IPS-NIHi7 (cell line): Measurements from ENCODE around the gene ARMC10.
"Not testable (repeated sequence)": the region's sequence is repeated elsewhere in the genome, so short reads cannot be mapped to it uniquely, and the experiment has no call there.

ENCODE experiments used
- DNase-seq: peaks from one replicate; pipeline ENCODE4 v3.0.0; 2012; ENCODE audit warnings: mixed read lengths; ENCODE audit errors: extremely low spot score

Gene ARMC10

GRCh38 chr7:103078226-103078625, 3.3 kb downstream of the ARMC10 start:
- not testable (repeated sequence) for DNase-seq

GRCh38 chr7:103079836-103080235, 4.9 kb downstream of the ARMC10 start:
- DNase-seq, result no peak

DNA sequence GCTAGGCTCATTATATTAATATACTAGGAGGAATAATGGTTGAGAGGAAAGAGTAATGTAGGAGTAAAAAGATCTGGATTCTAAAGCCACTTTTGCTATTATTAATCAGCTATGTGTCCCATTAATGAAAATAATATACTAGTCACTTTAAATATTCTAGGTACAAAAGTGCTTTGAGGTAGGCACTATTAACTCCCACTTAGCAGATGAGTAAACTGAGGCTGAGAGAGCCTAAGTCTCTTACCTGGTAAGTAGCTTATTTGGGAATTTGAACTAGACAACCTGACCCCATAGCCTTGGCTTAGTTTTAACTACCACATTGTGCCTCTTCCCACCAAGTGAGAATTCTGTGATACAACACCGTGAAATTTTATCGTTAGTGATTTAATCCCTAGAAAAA, 6.0 kb downstream of the ARMC10 start:
- DNase-seq, result no peak

DNA sequence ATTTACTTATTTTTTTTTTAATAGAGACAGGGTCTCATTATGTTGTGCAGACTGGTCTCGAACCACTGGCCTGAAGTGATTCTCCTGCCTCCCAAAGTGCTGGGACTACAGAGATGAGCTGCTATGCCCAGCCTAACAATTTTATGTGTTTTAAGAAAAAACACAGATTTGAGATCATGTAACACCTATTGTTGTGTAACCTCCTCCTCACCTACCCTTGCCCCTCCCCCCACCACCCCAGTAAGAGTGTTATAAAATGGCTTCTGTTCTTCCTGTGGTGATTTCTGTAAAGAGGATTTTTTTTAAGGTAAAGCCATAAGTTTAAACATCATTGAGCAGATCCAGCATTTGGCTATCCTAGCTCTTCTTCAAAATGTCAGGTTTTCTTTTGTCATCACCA, 7.6 kb downstream of the ARMC10 start:
- no peak for DNase-seq

DNA sequence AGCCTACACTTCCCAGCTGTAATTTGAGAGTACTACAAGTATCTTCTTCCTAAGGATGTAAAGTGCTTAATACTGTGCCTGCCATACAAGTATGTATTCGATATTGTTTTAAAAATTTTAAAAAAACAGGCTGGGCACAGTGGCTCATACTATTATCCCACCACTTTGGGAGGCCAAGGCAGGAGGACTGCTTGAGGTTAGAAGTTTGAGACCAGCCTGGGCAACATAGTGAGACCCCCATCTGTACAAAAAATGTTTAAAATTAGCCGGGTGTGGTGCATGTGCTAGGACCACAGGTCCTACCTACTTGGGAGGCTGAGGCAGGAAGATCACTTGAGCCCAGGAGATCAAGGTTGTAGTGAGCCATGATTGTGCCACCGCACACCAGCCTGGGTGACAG, 8.3 kb downstream of the ARMC10 start:
- DNase-seq, result no peak

- DNase-seq, result not testable (repeated sequence)
Measured at GRCh38 chr7:103092321-103092720, 17.4 kb downstream of the ARMC10 start.

DNA sequence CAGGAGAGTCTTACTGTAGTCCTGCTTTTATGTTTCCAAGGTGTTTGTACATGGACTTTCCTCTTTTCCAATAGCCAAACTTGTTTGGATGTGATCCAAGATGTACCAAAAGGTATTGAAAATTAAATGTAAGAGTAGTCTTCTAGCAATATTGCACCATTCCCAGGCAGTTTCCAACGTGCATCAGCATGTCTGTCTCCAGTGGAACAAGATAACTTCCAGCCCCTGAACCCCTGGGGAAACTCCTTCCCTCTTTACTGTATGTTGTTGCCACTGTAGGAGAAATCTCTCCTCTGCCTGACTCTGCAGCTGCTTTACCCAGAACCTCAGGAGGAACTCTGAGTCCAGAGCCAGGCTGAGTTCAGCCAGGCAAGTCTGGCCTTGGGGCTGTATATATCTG, 18.5 kb downstream of the ARMC10 start:
- no peak for DNase-seq

- DNase-seq, result no peak
Measured at GRCh38 chr7:103094102-103094501, 19.2 kb downstream of the ARMC10 start.

- DNase-seq, result not testable (repeated sequence)
Measured at GRCh38 chr7:103095558-103095957, 20.6 kb downstream of the ARMC10 start.

DNA sequence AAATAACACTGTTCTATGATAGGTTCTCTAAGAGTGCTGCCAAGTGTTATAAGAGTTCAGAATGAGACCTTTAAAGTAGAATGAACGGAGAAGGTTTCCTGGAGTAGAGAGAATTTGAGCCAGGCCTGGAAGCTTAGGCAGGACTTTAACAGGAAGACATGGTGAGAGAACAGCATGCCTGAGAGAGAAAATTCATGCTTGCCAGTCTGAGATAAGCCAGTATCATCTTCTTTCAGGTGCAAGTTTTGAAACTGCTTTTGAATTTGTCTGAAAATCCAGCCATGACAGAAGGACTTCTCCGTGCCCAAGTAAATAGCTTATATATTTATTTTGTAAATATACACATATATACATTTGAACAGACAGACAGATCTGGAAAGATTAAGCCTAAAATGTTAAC, 22.1 kb downstream of the ARMC10 start:
- no peak for DNase-seq

GRCh38 chr7:103100348-103100747, 25.4 kb downstream of the ARMC10 start:
- DNase-seq, result no peak

DNA sequence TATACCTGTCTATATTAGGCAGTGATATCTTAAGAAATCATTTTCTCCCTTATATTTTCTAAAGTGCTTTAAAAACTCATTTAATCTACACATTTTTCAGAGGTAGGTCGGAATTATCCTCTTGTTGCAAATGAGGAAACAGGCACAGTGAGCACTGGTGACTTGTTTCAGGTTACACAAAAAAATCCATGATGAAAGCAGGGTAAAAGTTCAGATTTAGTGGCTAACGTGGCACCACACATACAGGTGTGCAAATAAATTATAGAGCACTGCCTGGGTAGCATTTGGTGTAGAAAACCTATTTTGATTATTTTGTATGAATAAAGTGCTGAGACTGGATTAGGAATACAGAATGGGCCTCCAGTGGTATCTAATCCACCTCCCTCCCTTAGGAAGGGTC, 26.6 kb downstream of the ARMC10 start:
- no peak for DNase-seq

DNA sequence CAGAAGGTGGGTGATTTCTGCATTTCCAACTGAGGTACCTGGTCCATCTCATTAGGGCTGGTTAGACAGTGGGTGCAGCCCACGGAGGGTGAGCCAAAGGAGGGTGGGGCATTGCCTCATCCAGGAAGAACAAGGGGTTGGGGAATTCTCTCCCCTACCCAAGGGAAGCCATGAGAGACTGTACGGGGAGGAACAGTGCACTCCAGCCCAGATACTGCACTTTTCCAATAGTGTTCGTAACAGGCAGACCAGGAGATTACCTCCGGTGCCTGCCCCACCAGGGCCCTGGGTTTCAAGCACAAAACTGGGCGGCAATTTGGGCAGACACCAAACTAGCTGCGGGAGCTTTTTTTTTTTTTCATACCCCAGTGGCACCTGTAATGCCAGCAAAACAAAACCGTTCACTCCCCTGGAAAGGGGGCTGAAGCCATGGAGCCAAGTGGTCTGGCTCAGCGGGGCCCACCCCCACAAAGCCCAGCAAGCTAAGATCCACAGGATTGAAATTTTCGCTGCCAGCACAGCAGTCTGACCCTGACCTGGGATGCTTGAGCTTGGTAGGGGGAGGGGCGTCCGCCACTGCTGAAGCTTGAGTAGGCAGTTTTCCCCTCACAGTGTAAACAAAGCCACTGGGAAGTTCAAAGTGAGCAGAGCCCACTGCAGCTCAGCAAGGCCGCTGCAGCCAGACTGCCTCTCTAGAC, 31.2 kb downstream of the ARMC10 start:
- no peak for DNase-seq

- DNase-seq, result not testable (repeated sequence)
Measured at GRCh38 chr7:103106703-103107070, 31.7 kb downstream of the ARMC10 start.

- DNase-seq, result no peak
Measured at GRCh38 chr7:103113164-103113563, 38.2 kb downstream of the ARMC10 start.

GRCh38 chr7:103114576-103115008, 39.7 kb downstream of the ARMC10 start:
- no peak for DNase-seq

GRCh38 chr7:103115771-103116170, 40.8 kb downstream of the ARMC10 start:
- DNase-seq, result no peak

DNA sequence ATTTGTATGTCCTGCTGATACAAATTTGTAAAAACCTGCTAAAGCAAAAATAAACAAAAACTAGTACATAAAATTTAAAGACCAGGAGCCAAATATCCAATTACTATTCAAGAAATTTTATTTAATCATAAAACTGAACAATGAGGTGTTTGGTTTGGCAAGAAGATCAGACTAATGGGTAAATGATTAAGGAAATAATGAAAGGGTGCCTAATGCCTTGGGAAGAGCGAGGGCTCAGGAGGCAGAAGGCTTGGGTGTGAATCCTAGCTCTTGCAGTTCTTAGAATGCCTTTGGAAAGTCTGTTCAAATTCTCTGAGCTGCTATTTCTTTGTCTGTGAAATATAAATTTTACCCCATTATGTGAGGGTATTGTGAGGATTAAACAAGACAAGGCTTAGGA, 41.6 kb downstream of the ARMC10 start:
- DNase-seq, result no peak

GRCh38 chr7:103116991-103117390, 42.1 kb downstream of the ARMC10 start:
- DNase-seq, result no peak

- no peak for DNase-seq
Measured at GRCh38 chr7:103117465-103117864, 42.5 kb downstream of the ARMC10 start.

DNA sequence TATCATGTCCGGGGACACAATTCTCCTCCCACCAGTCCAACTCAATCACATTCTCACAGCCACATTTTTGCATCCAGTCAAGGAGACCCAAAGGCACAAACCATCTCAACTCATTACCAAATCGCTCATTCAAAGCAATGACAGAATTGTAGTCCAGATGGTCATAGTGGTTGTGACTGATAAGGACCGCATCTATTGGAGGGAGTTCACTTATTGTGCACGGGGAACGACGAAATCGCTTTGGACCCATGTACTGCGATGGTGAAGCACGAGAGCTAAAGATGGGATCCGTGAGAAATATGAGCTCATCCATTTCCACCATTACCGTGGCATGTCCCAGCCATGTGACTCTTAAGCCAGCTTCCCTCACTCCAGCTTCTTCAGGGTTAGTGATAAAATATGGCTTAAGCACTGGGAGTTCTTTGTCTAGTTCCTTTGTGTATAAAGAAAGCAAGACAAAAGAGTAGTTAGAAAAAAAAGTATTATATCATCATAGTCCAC, 44.9 kb downstream of the ARMC10 start:
- no peak for DNase-seq

DNA sequence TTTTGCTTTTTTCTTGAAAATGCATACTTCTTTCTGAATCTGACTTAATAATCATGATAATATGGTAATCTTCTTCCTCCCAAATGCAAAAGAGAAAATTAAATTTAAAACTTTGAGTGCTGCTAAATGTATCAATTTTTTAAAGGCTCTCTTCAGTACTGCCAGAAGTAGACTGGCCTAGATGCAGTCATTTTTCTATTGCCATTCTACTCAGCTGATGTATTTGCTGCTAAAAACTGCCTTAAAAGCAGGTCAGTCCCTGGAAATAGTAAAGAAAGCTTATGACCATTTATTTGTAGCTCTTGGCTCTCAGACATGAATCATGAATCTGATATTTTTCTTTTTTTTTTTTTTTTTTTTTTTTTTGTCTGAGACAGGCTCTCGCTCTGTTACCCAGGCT, 45.4 kb downstream of the ARMC10 start:
- no peak for DNase-seq

DNA sequence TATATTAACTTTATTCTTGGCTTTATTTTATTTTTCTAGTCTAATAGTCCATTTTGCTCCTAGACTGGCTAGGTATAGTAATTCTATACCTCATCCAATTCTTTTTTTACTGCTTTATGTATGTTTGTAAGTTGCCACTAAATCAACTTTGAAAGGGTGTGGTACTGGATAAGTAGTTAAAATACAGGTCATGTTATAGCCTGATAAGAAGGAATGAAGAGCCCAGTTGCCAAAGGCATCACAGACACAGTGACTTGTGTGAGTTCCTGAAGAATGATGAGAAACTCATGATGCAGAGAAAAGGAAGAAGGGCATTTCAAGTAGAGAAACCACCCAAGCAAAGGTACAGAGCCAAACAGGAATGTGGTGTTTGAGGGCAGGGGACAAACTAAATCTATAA, 46.7 kb downstream of the ARMC10 start:
- DNase-seq, result no peak

DNA sequence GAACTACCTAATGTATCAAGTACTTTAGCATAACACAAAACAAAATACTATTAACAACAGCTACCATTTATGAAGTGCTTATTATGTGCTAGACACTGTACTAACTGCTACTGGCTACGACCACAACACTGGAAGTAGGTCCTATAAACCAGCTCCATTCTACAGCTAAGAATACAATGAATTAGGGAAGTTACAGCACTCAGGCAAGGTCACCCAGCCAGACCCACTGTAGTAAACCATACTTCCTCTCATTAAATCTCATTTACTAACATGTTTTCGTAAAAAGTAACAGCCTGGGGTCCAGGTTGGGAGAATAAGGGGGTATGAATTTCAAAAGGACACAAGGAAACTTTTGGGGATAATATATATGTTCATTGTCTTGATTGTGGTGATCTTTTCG, 48.6 kb downstream of the ARMC10 start:
- DNase-seq, result no peak
